GM12872 (cell line): ENCODE results near the gene ANXA2.

Source experiments
- TF ChIP-seq, protein P1 (sequence below): IDR thresholded peaks from 3 replicates; pipeline ENCODE4 v1.5.1; 2011; ENCODE audit warnings: low read depth, mild to moderate bottlenecking, low read length, moderate library complexity; ENCODE audit not compliant: insufficient read depth

ANXA2 gene

DNA sequence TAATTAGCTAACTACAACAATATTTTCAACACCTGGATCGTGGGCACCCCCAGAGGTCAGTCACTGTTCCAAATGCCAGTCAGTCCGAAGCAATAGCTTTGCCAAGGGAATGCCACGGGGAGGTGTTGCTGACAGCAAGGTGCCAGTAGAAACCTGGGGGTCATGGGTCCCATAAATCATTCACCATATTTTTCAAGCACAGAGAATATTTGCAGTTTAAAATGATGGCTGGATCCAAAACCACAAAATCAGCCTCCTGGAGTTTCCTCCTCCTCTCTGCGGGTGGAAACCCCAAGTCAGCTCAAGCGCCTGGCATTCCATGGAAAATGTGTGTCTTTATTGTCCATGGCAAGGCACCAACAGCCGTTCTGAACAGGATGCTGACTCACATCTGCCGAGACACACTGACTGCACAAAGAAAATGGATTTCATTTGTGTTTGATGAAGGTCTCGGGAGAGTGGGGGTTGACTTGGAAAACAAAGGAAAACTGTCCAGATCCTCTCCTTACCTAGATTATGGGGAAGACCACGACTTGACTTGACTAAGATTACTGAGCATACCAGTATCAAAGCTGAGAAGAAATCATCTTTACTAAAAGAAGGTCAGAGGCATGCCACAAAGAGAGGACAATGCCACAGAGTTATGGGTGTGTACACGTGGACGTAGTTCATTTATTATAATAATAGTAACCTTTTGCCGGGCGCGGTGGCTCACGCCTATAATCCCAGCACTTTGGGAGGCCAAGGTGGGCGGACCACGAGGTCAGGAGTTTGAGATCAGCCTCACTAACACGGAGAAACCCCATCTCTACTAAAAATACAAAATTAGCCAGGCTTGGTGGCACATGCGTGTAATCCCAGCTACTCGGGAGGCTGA, 26.4 kb downstream of the ANXA2 start:
- TF ChIP-seq, protein P1, sequence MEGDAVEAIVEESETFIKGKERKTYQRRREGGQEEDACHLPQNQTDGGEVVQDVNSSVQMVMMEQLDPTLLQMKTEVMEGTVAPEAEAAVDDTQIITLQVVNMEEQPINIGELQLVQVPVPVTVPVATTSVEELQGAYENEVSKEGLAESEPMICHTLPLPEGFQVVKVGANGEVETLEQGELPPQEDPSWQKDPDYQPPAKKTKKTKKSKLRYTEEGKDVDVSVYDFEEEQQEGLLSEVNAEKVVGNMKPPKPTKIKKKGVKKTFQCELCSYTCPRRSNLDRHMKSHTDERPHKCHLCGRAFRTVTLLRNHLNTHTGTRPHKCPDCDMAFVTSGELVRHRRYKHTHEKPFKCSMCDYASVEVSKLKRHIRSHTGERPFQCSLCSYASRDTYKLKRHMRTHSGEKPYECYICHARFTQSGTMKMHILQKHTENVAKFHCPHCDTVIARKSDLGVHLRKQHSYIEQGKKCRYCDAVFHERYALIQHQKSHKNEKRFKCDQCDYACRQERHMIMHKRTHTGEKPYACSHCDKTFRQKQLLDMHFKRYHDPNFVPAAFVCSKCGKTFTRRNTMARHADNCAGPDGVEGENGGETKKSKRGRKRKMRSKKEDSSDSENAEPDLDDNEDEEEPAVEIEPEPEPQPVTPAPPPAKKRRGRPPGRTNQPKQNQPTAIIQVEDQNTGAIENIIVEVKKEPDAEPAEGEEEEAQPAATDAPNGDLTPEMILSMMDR: no peak

GRCh38 chr15:60370869-60371136, 27.0 kb downstream of the ANXA2 start:
- TF ChIP-seq, protein P1: no peak

DNA sequence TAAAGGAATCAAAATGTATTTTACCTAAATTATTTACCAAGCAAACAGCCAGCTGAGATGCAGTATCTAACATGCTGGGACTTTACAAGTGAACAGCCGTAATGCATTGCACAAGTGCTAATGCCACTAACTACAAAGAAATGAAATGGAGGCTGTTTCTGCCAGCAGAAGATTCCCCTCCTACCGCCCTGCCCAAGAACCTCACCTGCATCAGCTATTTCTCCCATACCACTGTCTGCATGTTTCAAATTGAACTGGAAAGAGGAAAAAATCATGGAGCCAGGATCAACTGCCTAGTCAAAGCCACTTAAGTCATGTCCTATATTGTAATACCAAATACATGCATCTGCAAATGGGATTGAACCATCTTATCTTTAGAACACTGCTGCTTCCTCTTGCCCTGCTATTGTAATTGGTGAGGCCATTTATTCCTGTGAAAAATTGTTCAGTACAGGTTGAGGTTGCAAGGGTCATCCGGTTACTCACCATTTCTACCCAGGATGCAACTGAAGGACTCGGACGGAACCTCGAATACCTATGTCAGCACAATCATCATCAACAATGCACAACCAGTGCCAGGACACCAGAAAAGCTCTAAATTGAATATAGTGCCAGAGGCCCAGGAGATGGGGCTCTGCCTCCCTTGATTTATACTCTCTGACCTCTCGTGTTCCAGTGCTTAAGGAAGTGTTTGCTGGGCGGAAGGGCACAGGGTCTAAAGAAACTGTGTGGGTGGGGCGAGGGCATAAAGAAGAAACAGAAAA, 27.5 kb downstream of the ANXA2 start:
- TF ChIP-seq, protein P1: no peak

DNA sequence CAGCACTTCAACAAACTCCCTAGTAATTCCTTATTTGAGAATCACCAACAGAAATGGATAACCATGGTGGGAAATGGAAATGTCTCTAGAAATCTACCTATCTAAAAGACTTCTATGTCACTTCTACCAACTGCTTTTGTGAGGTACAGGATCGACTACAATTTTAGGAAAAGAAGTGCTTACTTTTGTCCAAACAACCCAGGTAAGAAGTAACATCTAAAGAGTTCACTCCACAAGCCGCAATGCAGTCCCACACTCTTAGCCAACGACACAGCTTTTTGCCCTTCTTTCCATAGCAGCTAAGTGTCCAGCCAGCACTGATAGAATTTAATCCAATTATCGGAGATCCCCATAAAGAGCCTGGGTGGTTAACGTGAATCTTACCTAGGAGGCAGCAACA, 28.1 kb downstream of the ANXA2 start:
- TF ChIP-seq, protein P1: no peak

DNA sequence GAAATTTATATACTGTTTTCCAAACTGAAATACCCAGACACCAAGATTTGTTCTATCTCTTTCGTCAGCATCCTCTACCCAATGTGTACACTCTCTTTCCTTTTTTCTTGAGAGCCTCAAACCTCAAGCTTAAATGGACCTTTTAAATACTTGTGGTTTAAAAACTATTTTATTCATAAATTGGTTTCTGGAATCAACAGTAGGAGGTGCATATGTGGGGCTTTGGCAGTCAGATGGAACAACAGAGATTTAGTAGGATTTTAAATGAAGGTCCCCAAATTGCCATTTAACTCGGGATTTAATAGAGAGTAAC, 33.2 kb downstream of the ANXA2 start:
- TF ChIP-seq, protein P1: no peak

DNA sequence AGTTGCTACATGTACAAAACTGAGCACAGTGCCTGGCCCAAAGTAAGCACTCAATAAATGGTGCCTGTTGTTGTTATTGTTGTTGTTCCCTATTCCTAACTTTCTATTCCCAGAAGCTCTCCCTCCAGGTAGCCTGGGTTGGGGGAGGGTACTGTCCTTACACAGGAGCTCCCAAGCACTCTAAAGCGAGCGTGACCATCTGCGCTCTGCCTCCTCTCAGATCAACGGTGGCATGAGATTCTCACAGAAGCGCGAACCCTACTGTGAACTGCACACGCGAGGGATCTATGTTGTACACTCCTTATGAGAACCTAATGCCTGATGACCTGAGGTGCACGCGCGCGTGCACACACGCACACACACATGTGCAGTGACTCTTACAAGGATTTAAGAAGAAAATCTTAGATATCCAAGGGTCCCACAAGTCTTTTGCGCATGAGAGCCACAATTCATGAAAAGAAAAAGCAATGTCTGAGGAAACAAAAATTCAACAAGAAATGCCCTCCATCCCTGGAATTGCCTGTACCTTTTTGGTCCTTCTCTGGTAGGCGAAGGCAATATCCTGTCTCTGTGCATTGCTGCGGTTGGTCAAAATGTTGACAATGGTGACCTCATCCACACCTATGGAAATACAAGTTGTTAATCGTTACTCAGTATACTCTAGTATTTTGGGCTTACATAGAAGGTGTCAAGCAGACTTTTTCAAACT, 33.7 kb downstream of the ANXA2 start:
- TF ChIP-seq, protein P1: no peak

- TF ChIP-seq, protein P1: no peak
These were observed 34.7 kb downstream of the ANXA2 start for GRCh38 chr15:60363087-60363549.
